AG20443 (cell line): ENCODE results near the gene RAVER1.
"Not testable (repeated sequence)": the region's sequence is repeated elsewhere in the genome, so short reads cannot be mapped to it uniquely, and the experiment has no call there.

Experiments
- DNase-seq: peaks from one replicate; pipeline ENCODE4 v3.0.0; 2012; ENCODE audit warnings: low spot score, mixed read lengths

RAVER1 gene

DNA sequence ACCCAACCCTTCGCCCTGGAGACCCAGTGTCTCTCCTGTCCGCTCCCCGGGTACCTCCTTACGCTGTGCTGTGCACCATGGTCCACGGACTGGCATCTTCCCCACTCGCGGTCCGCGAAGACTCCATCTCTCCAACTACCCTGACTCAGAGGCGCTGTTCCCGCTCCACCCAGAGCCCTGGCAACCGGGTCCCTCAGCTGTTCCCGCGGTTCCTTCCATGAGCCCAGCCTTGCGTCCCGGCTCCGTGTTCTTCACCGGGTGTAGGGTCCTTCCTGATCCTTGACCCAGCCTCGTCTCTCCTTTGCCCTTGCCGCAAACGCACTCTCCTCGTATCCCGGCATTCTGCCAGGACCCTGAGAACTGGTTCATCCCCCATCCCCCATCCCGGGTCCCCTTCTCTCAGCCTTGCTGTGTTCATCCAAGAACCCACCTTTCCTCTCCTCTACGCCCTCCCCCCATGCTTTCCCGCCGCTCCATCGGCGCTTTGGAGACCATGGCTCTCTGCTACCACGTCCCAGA is 42.9 kb downstream of the RAVER1 start:
- DNase-seq: peak; percentile 48

DNA sequence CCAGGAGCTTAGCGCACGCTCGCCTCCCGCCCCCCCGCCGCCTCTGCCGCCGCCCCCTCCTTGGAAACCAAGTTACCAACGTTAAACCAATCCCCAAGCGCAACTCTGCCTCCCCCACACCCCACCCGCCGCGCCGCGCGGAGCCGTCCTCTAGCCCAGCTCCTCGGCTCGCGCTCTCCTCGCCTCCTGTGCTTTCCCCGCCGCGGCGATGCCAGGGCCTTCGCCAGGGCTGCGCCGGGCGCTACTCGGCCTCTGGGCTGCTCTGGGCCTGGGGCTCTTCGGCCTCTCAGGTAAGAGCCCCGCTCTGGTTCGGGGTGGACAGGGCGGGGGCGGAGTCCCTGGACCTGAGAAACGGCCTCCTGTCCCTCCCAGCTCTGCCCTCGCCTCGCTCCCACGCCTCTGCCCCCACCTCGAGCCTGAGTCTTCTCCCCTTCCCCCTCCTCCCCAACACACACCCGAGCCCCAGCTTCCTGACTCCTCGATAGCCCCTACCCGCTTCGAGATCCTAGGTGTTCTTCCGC is 43.4 kb downstream of the RAVER1 start, which contains the start of gene ICAM5:
ICAM5 (plus strand) TSS at position 117 of the 521 bp plus-strand sequence; CDS start at position 209, 92 bp downstream.
- DNase-seq: peak; percentile 34

DNA sequence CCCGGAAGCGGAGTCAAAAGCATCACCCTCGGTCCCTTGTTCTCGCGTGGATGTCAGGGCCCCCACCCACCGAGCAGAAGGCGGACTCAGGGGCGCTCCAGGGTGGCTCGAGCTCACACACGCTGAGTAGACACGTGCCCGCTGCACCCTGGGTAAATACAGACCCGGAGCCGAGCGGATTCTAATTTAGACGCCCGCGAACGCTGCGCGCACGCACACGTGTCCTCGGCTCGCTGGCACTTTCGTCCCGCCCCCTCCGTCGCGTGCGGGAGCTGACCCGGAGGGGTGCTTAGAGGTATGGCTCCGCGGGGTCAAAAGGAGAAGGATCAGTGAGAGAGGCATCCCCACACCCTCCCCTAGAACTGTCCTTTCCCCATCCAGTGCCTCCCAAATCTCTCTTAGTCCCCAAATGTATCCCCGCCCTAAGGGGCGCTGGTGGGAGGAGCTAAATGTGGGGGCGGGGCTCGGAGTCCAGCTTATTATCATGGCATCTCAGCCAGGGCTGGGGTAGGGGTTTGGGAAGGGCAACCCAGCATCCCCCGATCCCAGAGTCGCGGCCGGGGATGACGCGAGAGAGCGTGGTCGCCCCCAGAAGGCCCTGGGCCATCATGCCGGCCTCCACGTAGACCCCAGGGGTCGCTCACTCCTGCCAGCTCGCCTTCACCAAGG is 44.0 kb downstream of the RAVER1 start:
- peak; percentile 62 for DNase-seq

DNA sequence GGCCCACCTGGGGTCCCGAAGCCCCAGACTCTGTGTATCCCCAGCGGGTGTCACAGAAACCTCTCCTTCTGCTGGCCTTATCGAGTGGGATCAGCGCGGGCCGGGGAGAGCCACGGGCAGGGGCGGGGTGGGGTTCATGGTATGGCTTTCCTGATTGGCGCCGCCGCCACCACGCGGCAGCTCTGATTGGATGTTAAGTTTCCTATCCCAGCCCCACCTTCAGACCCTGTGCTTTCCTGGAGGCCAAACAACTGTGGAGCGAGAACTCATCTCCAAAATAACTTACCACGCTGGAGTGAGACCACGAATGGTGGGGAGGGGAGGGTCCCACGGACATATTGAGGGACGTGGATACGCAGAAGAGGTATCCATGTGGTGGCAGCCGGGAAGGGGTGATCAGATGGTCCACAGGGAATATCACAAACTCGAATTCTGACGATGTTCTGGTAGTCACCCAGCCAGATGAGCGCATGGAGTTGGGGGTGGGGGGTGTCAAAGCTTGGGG is 44.6 kb downstream of the RAVER1 start:
- peak; percentile 52 for DNase-seq

DNA sequence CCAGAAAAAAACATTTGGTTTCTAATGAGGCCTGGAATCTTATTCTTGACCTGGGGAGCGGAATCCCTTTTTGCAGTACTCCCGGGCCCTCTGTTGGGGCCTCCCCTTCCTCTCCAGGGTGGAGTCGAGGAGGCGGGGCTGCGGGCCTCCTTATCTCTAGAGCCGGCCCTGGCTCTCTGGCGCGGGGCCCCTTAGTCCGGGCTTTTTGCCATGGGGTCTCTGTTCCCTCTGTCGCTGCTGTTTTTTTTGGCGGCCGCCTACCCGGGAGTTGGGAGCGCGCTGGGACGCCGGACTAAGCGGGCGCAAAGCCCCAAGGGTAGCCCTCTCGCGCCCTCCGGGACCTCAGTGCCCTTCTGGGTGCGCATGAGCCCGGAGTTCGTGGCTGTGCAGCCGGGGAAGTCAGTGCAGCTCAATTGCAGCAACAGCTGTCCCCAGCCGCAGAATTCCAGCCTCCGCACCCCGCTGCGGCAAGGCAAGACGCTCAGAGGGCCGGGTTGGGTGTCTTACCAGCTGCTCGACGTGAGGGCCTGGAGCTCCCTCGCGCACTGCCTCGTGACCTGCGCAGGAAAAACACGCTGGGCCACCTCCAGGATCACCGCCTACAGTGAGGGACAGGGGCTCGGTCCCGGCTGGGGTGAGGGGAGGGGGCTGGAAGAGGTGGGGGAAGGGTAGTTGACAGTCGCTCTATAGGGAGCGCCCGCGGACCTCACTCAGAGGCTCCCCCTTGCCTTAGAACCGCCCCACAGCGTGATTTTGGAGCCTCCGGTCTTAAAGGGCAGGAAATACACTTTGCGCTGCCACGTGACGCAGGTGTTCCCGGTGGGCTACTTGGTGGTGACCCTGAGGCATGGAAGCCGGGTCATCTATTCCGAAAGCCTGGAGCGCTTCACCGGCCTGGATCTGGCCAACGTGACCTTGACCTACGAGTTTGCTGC is 46.3 kb downstream of the RAVER1 start, which contains the start of gene ICAM4:
ICAM4 (plus strand) TSS at position 153 of the 935 bp plus-strand sequence; CDS start at position 211, 58 bp downstream.
- DNase-seq: no peak

DNA sequence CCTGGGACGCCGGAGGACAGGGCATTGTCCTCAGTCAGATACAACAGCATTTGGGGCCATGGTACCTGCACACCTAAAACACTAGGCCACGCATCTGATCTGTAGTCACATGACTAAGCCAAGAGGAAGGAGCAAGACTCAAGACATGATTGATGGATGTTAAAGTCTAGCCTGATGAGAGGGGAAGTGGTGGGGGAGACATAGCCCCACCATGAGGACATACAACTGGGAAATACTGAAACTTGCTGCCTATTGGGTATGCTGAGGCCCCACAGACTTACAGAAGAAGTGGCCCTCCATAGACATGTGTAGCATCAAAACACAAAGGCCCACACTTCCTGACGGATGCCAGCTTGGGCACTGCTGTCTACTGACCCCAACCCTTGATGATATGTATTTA is 47.9 kb downstream of the RAVER1 start:
- no peak for DNase-seq

DNA sequence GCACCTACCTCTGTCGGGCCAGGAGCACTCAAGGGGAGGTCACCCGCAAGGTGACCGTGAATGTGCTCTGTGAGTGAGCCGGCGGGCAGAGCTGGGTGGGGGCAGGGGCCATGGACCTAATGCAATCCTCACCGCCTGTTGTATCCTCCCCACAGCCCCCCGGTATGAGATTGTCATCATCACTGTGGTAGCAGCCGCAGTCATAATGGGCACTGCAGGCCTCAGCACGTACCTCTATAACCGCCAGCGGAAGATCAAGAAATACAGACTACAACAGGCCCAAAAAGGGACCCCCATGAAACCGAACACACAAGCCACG is 48.4 kb downstream of the RAVER1 start:
- DNase-seq: no peak

DNA sequence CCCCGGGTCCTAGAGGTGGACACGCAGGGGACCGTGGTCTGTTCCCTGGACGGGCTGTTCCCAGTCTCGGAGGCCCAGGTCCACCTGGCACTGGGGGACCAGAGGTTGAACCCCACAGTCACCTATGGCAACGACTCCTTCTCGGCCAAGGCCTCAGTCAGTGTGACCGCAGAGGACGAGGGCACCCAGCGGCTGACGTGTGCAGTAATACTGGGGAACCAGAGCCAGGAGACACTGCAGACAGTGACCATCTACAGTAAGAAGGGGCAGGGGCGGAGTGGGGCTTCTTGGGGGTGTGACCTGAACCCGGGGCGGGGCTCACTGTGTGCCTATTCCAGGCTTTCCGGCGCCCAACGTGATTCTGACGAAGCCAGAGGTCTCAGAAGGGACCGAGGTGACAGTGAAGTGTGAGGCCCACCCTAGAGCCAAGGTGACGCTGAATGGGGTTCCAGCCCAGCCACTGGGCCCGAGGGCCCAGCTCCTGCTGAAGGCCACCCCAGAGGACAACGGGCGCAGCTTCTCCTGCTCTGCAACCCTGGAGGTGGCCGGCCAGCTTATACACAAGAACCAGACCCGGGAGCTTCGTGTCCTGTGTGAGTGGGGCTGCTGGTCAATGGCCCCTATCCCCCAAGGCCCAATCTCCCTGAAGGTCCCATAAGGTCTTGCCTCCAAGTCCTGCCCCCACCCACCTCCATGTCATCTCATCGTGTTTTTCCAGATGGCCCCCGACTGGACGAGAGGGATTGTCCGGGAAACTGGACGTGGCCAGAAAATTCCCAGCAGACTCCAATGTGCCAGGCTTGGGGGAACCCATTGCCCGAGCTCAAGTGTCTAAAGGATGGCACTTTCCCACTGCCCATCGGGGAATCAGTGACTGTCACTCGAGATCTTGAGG is 49.0 kb downstream of the RAVER1 start:
- DNase-seq: no peak

DNA sequence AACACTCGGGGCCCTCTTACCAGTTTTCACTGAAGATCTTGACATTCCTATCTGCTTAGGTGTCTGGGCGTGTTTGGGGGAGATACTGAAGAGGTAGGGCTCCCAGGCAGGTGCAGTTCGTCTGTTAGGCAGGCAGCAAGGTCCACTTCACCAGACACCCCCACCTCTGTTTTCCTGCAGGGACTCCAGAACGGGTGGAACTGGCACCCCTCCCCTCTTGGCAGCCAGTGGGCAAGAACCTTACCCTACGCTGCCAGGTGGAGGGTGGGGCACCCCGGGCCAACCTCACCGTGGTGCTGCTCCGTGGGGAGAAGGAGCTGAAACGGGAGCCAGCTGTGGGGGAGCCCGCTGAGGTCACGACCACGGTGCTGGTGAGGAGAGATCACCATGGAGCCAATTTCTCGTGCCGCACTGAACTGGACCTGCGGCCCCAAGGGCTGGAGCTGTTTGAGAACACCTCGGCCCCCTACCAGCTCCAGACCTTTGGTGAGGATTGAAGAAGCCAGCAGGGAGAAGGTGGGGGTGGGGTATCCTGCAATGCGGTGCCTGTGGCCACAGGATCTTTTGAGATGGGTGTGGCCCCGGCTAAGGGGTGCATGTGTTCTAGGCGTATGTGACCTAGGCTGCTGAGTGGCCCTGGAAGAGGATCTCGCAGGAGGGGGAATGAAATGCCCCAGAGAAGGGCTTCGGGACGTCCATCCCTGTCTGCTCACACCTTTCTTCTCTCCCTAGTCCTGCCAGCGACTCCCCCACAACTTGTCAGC is 49.8 kb downstream of the RAVER1 start:
- DNase-seq: no peak

DNA sequence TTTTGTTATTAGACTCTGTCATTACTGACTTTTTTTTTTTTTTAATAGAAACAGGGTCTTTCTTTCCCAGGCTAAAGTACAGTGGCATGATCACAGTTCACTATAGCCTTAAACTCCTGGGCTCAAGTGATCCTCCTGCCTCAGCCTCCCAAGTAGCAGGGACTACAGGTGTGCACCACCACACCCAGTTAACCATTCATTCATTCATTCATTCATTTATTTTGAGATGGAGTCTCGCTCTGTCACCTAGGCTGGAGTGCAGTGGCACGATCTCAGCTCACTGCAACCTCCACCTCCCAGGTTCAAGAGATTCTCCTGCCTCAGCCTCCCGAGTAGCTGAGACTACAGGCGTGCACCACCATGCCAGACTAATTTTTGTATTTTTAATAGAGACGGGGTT is 51.3 kb downstream of the RAVER1 start:
- not testable (repeated sequence) for DNase-seq

DNA sequence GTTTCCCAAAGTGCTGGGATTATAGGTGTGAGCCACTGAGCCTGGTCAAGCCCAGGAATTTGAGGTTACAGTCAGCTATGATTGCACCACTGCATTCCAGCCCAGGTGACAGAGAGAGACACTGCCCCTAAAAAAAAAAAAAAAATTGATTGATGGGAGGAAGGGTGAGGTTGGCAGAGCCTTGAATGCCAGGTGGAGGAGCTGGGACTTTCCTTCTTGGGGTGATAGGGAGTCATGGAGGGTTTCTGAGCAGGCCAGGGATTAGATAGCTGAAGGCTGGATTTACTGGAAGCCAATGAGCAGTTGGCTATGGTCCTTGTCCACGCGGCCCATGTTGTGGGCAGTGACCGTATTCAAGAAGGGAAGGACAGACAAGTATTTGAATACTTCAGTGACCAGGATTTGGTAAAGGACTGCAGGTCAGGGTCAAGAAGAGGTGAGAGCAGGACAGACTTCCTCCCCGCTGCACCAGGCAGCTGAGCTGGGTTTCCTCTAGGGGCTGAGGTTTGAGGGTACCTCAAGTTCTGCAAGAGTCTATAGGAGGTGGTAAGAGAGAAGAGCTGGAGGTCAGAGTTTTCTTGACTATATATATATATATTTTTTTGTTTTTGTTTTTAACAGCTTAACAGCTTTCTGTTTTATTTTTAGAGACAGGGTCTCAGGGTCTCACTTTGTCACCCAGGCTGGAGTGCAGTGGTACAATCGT is 53.4 kb downstream of the RAVER1 start:
- no peak for DNase-seq

DNA sequence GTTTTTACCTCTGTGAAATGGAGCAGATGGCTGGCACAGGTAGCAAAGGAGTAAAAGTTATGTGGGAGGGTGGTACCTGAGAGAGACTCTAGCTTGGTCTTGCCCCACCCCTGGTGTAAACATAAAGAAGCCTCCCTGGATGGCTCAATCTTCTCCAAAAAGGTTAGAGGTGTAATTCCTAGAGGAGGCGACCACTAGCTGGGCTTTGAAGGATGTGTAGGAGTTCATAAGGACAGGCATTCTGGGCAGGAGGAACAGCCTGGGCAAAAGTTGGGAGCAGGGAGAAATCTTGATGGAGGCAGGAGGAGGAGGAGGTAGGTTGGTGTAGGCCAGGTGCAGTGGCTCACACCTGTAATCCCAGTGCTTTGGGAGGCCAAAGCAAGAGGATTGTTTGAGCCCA is 54.4 kb downstream of the RAVER1 start:
- DNase-seq: no peak

DNA sequence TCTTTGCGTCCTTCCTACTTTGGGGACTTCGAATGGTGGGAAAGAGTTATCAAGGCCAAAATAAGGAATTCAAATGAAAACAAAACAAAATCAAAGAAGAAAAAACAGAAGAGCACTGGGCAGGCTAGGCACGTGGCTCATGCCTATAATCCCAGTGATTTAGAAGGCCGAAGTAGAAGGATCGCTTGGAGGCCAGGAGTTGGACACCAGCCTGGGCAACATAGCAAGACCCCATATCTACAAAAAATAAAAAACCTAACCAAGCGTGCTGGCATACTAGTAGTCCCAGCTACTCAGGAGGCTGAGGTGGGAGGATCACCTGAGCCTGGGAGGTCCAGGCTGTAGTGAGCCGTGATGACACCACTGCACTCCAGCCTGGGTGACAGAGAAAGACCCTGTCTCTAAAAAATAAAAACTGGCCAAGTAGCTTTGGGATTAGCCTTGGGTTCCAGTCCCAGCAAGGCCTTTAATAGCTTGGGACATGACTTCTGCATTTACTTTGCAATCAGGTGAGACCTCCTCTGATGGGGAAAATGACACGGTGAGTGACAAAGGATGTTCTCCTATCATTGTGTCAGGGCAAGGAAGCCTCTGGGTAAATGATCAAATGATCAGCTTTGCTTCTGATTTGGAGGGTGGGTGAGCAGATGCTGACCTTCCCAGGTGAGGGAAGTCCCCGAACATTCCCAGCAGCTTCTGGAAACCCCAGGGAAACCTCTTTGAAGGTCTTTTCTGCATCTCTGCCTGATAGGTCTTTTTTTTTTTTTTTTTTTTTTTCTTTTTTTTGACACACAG is 55.3 kb downstream of the RAVER1 start:
- DNase-seq: no peak

DNA sequence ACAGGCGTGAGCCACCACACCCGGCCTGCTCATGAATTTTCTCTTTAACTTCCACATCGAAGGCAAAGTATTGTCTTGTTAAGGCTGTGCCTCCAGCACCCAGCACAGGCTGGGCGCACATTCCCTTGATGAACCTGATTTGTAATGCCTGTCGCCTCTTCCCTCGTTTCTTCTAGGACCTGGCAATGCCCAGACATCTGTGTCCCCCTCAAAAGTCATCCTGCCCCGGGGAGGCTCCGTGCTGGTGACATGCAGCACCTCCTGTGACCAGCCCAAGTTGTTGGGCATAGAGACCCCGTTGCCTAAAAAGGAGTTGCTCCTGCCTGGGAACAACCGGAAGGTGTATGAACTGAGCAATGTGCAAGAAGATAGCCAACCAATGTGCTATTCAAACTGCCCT is 58.7 kb downstream of the RAVER1 start:
- no peak for DNase-seq

DNA sequence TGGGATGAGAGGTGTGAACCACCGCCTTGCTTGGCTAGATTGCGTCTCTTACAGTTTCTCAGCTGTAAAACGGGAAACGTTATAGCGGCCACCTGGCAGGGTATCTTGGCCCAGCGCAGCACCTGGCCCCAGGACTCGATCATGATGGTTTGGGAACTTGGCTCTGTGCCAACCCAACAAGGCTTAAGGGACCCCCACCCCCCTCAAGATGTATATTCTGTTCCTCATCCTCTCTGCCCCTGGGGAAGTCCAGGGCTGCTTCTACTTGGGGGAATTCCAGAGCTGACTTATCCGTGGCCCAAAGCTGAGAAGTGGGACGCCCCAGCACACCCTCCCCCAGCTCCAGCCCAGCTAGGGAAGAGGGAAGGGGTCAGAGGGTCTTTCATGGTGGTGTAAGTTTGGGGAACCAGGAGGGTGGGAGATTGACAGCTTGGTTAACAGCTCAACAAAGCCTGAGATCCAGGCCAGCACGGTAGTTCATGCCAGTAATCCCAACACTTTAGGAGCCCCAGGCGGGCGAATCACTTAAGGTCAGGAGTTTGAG is 61.7 kb downstream of the RAVER1 start:
- peak; percentile 25 for DNase-seq

DNA sequence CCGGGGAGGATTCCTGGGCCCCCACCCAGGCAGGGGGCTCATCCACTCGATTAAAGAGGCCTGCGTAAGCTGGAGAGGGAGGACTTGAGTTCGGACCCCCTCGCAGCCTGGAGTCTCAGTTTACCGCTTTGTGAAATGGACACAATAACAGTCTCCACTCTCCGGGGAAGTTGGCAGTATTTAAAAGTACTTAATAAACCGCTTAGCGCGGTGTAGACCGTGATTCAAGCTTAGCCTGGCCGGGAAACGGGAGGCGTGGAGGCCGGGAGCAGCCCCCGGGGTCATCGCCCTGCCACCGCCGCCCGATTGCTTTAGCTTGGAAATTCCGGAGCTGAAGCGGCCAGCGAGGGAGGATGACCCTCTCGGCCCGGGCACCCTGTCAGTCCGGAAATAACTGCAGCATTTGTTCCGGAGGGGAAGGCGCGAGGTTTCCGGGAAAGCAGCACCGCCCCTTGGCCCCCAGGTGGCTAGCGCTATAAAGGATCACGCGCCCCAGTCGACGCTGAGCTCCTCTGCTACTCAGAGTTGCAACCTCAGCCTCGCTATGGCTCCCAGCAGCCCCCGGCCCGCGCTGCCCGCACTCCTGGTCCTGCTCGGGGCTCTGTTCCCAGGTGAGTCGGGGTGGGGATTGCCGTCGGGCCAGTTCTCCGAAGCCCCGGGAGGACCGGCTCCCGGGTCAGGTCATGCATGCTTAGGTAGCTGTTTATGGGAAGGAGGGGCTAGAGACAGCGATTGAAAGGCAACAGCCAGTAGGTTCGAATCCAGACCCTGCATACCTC is 62.5 kb downstream of the RAVER1 start, which contains the start of gene ICAM1:
ICAM1 (plus strand) TSS at position 505 of the 779 bp plus-strand sequence; CDS start at position 545, 40 bp downstream.
- peak; percentile 60 for DNase-seq

DNA sequence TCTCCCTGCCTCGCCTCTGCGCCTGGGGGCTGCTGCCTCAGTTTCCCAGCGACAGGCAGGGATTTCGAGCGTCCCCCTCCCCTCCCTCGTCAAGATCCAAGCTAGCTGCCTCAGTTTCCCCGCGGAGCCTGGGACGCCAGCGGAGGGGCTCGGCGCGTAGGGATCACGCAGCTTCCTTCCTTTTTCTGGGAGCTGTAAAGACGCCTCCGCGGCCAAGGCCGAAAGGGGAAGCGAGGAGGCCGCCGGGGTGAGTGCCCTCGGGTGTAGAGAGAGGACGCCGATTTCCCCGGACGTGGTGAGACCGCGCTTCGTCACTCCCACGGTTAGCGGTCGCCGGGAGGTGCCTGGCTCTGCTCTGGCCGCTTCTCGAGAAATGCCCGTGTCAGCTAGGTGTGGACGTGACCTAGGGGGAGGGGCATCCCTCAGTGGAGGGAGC is 63.1 kb downstream of the RAVER1 start:
- DNase-seq: peak; percentile 44
